Measurements from ENCODE around the gene RANBP3.
"Not testable (repeated sequence)": the region's sequence is repeated elsewhere in the genome, so short reads cannot be mapped to it uniquely, and the experiment has no call there.

RANBP3 gene

DNA sequence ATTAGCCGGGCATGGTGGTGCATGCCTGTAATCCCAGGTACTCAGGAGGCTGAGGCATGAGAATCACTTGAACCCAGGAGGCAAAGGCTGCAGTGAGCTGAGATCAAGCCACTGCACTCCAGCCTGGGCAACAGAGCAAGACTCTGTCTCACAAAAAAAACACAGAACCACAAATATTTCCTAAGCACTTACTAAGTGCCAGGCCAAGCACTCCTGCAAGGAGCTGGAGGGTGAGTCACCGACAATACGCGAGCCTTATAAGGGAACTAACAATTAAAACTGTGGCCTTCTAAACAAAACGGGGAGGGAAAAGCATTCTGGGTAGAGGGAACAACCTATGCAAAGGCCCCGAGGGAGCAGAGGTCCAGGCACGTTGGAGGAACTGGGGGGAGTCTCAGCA lies 103.4 kb downstream of the RANBP3 start:
- not testable (repeated sequence) for DNase-seq

DNA sequence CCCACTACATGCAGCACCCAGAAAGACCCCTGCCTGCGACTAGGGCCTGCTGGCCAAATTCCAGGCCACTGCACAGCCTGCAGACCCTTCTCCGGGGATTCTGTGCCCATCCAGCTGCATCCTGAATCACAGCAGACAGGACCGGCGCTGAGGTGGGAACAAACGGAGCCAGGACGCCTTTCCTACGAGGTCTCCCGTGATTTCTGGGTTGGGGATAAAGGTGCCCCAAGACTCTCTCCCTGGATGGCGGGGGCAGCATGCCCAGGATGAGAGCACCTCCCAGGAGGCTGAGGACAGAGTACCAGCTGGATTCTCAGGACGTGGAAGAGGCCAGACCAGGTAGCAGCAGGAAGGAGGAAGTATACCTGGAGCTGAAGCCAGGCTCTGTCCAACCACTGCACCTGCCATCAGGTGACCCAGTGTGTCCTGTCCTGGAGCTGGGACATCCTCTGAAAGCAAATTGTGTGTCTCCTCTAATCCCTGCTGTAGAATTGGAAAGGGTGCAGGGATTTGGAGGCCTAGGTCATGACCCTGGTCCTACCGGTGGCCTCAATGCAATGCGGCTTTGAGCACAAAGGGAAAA lies 104.2 kb downstream of the RANBP3 start:
- no peak for DNase-seq

DNA sequence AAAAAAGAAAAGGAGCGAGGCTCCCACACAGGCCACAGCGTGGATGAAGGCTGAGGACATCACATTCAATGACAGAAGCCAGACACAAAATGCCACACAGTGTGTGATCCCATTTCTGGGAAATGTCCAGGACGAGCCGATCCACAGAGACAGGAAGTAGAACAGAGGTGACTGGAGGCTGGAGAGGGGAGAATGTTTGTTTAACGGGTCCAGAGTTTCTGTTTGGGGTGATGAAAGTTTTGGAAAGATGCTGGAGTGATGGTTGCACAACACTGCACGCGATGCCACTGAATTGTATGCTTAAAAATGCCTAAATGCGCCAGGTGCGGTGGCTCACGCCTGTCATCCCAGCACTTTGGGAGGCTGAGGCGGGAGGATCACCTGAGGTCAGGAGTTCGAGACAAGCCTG lies 107.0 kb downstream of the RANBP3 start:
- DNase-seq, result no peak

DNA sequence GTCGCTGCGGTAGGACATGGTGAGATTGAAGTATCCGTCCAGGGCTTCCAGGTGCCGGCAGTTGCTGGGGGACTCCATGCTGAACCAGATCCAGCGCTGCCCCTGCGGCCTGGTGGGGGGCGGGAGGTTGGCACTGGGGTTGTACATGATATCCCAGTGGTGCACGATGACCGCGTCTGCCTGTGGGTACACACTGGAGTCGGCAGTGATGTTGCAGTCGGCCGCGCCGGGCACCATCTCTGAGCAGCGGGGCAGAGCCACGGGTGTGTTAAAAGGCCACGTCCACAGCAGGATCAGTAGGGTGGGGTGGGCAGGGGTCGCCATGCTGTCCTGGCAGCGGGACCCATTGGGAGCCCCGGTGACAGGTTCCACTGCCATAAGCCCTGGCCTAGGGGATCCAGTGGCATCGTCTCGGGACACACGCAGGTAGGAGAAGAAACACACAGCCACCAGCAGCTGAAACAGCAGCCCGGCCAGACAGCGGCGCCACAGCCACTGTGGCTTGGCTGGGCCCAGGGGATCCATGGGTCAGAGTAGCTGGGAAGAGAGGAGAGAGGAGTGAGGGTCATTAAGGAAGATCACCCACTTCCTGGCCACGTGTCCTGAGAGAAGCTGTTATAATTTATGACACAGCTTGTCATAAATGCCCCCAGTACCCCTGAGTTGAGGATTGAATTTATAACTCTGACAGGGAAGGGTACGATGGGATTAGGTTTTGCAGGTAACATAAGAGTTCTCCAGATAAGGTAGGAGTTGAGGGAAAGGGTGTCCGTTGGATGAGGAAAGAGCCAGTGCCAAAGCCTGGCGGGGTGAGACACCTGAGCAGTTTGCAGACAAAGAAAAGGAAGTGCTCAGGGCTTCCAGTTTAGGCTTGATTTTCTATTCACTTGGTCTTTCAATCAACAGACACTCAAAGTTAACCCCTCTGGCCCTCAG lies 110.5 kb downstream of the RANBP3 start:
- no peak for DNase-seq

Data from DMS79 treated with DMSO at 0.1 percent for 48 hours (cell line).